ENCODE results near the gene CAPN8.

The CAPN8 gene

DNA sequence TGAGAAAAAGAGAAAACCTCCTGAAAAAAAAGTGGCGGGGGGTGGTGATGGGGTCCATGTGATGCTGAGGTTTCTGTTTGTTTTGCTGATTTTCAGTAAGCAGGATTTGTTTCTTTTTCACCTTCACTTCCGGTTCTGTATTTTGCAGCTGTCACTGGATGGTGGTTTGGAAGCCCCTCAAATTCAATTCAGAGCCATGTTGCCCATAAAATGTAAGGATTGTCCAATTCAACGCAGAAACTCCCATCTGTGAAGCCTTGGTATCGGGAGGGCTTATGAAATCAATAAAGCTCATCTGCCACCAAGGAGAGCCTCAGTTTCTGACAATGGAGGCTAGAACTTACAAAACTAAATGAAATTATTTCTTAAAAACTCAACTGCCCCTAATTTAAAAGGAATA lies 12.1 kb downstream of the CAPN8 start:
- no peak overlapping the region for H3K27ac ChIP-seq

DNA sequence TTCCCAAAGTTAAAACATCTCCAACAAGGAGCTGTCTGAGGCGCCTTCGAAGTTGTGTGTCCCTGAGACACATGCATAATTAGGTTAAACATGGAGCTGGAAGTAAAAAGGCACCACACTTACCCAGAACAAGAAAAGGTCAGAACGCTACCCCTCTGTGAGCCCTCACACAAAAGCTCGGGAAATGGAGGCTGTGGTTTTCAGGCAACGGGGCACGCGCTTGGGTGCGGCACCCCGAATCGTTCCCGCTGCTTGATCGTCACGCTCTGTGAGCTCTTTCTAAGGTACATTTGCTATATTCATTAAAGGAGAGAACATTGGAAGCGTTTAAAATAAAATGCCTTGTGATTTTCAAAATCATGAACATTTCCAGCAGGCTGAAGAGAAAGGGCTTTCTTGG lies 12.5 kb downstream of the CAPN8 start:
- no peaks in the 10 kb centered on the region for H3K27me3 ChIP-seq (ENCODE audit: insufficient read depth, low read depth, severe bottlenecking)
- no peak overlapping the region for H3K27ac ChIP-seq
- H3K9me3 ChIP-seq (ENCODE audit: severe bottlenecking): no peaks in the 10 kb centered on the region
- H3K36me3 ChIP-seq: no peaks in the 10 kb centered on the region
- TF ChIP-seq, protein P1, sequence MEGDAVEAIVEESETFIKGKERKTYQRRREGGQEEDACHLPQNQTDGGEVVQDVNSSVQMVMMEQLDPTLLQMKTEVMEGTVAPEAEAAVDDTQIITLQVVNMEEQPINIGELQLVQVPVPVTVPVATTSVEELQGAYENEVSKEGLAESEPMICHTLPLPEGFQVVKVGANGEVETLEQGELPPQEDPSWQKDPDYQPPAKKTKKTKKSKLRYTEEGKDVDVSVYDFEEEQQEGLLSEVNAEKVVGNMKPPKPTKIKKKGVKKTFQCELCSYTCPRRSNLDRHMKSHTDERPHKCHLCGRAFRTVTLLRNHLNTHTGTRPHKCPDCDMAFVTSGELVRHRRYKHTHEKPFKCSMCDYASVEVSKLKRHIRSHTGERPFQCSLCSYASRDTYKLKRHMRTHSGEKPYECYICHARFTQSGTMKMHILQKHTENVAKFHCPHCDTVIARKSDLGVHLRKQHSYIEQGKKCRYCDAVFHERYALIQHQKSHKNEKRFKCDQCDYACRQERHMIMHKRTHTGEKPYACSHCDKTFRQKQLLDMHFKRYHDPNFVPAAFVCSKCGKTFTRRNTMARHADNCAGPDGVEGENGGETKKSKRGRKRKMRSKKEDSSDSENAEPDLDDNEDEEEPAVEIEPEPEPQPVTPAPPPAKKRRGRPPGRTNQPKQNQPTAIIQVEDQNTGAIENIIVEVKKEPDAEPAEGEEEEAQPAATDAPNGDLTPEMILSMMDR (IDR thresholded peaks at IDR 0.05; ENCODE audit: low read depth, low read length): no peak
- H3K4me3 ChIP-seq (ENCODE audit: low read depth, low read length): no peak overlapping the region
- no peak for DNase-seq

More for the DNA sequence above, 12.1 kb downstream of the CAPN8 start:
- no peak for DNase-seq
- Histone ChIP-seq H3K36me3 (no peaks in the 10 kb centered on the region), H3K27me3 (ENCODE audit: insufficient read depth, low read depth, severe bottlenecking) (no peaks in the 10 kb centered on the region), H3K4me3 (ENCODE audit: low read depth, low read length) (no peak overlapping the region), H3K9me3 (ENCODE audit: severe bottlenecking) (no peaks in the 10 kb centered on the region)
- TF ChIP-seq, protein P1 (IDR thresholded peaks at IDR 0.05; ENCODE audit: low read depth, low read length): no peak

DNA sequence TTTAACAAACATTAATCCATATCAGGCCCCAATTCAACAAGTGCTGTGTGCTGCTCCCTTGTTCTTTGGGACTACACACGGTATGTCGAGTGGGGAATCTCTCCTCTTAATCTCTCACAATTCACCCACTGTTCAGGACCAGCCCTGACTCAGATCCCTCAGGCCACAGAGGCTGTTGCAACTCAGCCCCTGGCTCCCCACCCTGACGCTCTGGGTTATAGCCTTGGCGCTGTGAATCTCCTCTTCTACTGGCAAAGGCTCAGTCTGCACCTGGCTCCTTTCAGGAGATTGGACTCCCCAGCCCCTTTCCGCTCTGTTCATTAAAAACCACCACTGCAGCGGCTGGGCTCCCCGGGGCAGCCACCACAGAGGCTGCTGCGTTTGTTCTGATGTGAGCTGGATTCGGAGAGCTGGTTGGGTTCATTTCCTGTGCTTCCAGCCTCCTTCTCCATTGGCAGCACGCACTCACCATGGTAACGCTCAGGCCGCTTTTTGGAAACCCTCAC lies 13.0 kb downstream of the CAPN8 start:
- no peak overlapping the region for H3K27ac ChIP-seq
- H3K27me3 ChIP-seq (ENCODE audit: insufficient read depth, low read depth, severe bottlenecking): no peaks in the 10 kb centered on the region

DNA sequence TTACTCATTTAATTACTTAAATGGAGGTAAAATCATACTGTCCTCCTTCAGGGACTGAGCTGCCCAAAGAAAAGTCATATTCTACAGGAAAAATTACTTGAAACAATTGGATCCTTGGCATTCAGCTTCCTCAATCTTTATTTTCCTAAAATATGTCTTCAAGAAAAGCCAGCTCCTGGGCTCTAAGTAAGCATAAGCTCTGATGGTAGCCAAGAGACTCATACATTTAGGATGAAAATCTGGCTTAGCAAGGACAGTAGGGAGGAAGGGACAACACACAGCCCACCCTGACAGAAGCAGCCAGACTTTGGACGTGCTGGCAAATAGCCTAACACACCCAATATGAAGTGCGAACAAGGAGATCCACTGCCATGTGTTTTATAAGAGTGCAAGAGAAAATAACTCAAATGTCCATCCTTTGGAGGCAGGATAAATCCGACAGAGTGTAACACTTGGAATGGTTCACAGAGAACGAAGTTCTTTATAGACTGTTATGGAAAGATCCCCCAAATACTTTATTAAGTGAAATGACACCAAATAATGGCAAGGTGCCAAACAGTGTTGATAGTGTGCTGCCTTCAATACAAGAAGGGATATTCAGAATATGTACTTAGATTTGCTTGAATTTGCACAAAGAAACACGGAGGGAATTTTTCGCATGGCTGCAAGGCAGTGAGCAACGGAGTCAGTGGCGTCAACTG lies 14.1 kb downstream of the CAPN8 start:
- TF ChIP-seq, protein P1 (IDR thresholded peaks at IDR 0.05; ENCODE audit: low read depth, low read length): no peak
- H3K36me3 ChIP-seq: no peaks in the 10 kb centered on the region
- no peak for DNase-seq
- no peaks in the 10 kb centered on the region for H3K9me3 ChIP-seq (ENCODE audit: severe bottlenecking)
- H3K27ac ChIP-seq: no peak overlapping the region
- no peak overlapping the region for H3K4me3 ChIP-seq (ENCODE audit: low read depth, low read length)
- no peaks in the 10 kb centered on the region for H3K27me3 ChIP-seq (ENCODE audit: insufficient read depth, low read depth, severe bottlenecking)

More for the DNA sequence above, 13.0 kb downstream of the CAPN8 start:
- no peak for DNase-seq
- TF ChIP-seq, protein P1 (IDR thresholded peaks at IDR 0.05; ENCODE audit: low read depth, low read length): no peak
- Histone ChIP-seq H3K9me3 (ENCODE audit: severe bottlenecking) (no peaks in the 10 kb centered on the region), H3K36me3 (no peaks in the 10 kb centered on the region), H3K4me3 (ENCODE audit: low read depth, low read length) (no peak overlapping the region)

DNA sequence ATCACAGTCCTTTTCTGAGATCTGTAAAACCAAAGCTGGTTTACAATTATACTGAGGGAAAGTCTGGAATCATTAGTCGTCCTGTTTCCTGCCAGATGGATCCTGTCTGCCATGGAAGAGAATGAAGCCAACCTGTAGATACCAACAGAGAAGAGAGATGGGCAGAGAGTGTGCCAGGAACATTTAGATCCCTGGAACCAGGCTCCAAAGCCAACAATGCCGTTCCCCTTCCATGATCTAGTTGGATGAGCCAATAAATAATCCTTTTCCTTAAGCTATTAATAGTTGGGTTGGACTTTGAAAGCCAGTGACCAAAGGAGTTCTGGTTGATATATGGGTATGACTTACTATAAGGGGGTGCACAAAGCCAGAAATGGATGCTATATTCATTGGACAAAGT lies 15.0 kb downstream of the CAPN8 start:
- Histone ChIP-seq H3K36me3 (no peaks in the 10 kb centered on the region), H3K27me3 (ENCODE audit: insufficient read depth, low read depth, severe bottlenecking) (no peaks in the 10 kb centered on the region), H3K9me3 (ENCODE audit: severe bottlenecking) (no peaks in the 10 kb centered on the region), H3K4me3 (ENCODE audit: low read depth, low read length) (no peak overlapping the region), H3K27ac (no peak overlapping the region)
- TF ChIP-seq, protein P1 (IDR thresholded peaks at IDR 0.05; ENCODE audit: low read depth, low read length): no peak
- DNase-seq: no peak

DNA sequence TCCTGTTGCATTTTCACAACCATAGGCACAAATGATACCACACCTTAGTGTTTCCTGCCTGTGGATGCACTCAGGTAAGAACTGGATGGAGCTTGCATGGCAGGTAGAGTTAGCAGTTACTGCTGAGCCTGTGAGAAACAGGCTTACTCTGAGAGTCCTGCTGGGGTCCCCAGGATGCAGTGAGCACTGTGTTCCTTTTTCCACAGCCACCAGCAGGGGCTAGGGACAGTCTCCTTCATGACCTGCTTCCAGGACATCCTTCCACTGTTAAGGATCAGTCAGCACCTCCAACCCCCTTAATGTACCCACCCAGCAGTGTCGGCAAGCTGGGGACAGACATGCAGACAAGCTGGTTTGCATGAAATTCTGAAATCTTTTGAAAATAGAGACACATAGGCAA lies 16.3 kb downstream of the CAPN8 start:
- H3K27me3 ChIP-seq (ENCODE audit: insufficient read depth, low read depth, severe bottlenecking): no peaks in the 10 kb centered on the region
- H3K9me3 ChIP-seq (ENCODE audit: severe bottlenecking): no peaks in the 10 kb centered on the region
- H3K4me3 ChIP-seq (ENCODE audit: low read depth, low read length): no peak overlapping the region
- H3K27ac ChIP-seq: no peak overlapping the region
- TF ChIP-seq, protein P1 (IDR thresholded peaks at IDR 0.05; ENCODE audit: low read depth, low read length): no peak
- no peaks in the 10 kb centered on the region for H3K36me3 ChIP-seq
- DNase-seq: no peak

Data from WERI-Rb-1 (cell line).